Activated B cell treated with CpG ODN at 0.5 μM for 24 hours (primary cell): ENCODE results near the gene CCL4L2. TPM values are rescaled to one million over a fixed set of nuclear protein-coding genes. Genes with fewer than 3 reads are reported as not detected.
"Not testable (repeated sequence)": the region's sequence is repeated elsewhere in the genome, so short reads cannot be mapped to it uniquely, and the experiment has no call there.

Source experiments
- ATAC-seq: fragments of 200-7000 bp; cut with Tn5 transposase; one replicate; pipeline ENCODE4 v1.10.0; 2021; ENCODE audit warnings: low read depth, mild to moderate bottlenecking, moderate library complexity
- CTCF ChIA-PET: fragments of 350-600 bp; sonication (Branson Sonifier 250); formaldehyde crosslinking; loops from one replicate; lab custom pipeline; 2021; ENCODE audit warnings: antibody characterized with exemption; lab: Charles Lee
- POLR2A ChIA-PET: fragments of 350-600 bp; sonication (Branson Sonifier 250); formaldehyde crosslinking; loops from one replicate; lab custom pipeline; 2021; ENCODE audit warnings: antibody characterized with exemption; lab: Charles Lee
- DNase-seq: peaks from one replicate; pipeline ENCODE4 v3.0.0; 2022
- H3K27ac Mint-ChIP-seq: one replicate; pipeline ENCODE4 v1.8.0; 2020; ENCODE audit warnings: mixed read lengths
- H3K27me3 Mint-ChIP-seq: one replicate; pipeline ENCODE4 v1.8.0; 2021; ENCODE audit warnings: mixed read lengths
- H3K36me3 Mint-ChIP-seq: one replicate; pipeline ENCODE4 v1.8.0; 2021; ENCODE audit warnings: low read depth, mixed read lengths
- H3K4me1 Mint-ChIP-seq: one replicate; pipeline ENCODE4 v1.8.0; 2021; ENCODE audit warnings: mixed read lengths
- H3K4me3 Mint-ChIP-seq: one replicate; pipeline ENCODE4 v1.8.0; 2020; ENCODE audit warnings: mild to moderate bottlenecking, mixed read lengths
- H3K9me3 Mint-ChIP-seq: one replicate; pipeline ENCODE4 v1.8.0; 2020; ENCODE audit warnings: mixed read lengths
- CTCF ChIP-seq: fragments of 200-600 bp; IDR thresholded peaks from one replicate; pipeline ENCODE4 v1.8.0; 2022; ENCODE audit warnings: antibody characterized with exemption, mild to moderate bottlenecking
- intact Hi-C: fragments of 100-400 bp; cut with micrococcal nuclease; formaldehyde crosslinking; loops from one replicate; pipeline ENCODE4 v1.15.1; 2024
- total RNA-seq: library from RNA; stranded (reverse); gene quantifications from 2 replicates; pipeline ENCODE4 v1.2.3, GENCODE V29; 2022

The CCL4L2 gene
- total RNA-seq, 1 donor from 2014 or later = 16.3 TPM

GRCh38 chr17:36197387-36197703 is 13.5 kb upstream of the CCL4L2 start:
- Mint-ChIP-seq H3K27ac (no peak overlapping the region), H3K9me3 (no peaks in the 10 kb centered on the region), H3K4me3 (peak overlapping the region; percentile 62), H3K27me3 (peaks cover 6% of the 10 kb centered on the region), H3K4me1 (peaks cover 48% of the 10 kb centered on the region), H3K36me3 (no peaks in the 10 kb centered on the region)
- no peak for TF ChIP-seq CTCF
- intact Hi-C loops = loop anchor here (2.0 to 5.0 kb wide), 2 partner anchors 13 to 105 kb away; partner anchors contain the start of genes CCL3 and CCL4L2
- ChIA-PET CTCF (no interaction called here), POLR2A (interaction anchor here (0.7 to 1.6 kb wide), 7 partner anchors 8 to 292 kb away, joined by 3 to 9 read pairs (median 5); partner anchors contain the start of genes CCL3 and CCL4L2)
- ATAC-seq (no peak), DNase-seq (no peak)

- TF ChIP-seq CTCF = no peak
- H3K27me3 Mint-ChIP-seq = peaks cover 6% of the 10 kb centered on the region
- intact Hi-C loops = loop anchor here (5.0 kb wide), 1 partner anchor 107 kb away; the partner anchor contains the start of gene CCL3
- DNase-seq (no peak), ATAC-seq (peak; percentile 28)
- ChIA-PET POLR2A (no interaction called here), CTCF (no interaction called here)
- peak overlapping the region; percentile 47 for H3K27ac Mint-ChIP-seq
- H3K4me3 Mint-ChIP-seq = peak overlapping the region; percentile 24
- peaks cover 57% of the 10 kb centered on the region for H3K4me1 Mint-ChIP-seq
- H3K36me3 Mint-ChIP-seq = no peaks in the 10 kb centered on the region
- no peaks in the 10 kb centered on the region for H3K9me3 Mint-ChIP-seq
Measured at GRCh38 chr17:36198831-36199465, 11.9 kb upstream of the CCL4L2 start.

GRCh38 chr17:36201102-36201501 is 9.8 kb upstream of the CCL4L2 start:
- H3K27me3 Mint-ChIP-seq, H3K9me3 Mint-ChIP-seq, intact Hi-C loops, H3K36me3 Mint-ChIP-seq, ATAC-seq, H3K27ac Mint-ChIP-seq, CTCF ChIA-PET, H3K4me3 Mint-ChIP-seq, POLR2A ChIA-PET, DNase-seq: not testable (repeated sequence)
- H3K4me1 Mint-ChIP-seq = peaks cover 49% of the 10 kb centered on the region

- peaks cover 49% of the 10 kb centered on the region for H3K4me1 Mint-ChIP-seq
- H3K27me3 Mint-ChIP-seq, CTCF ChIA-PET, ATAC-seq, DNase-seq, H3K36me3 Mint-ChIP-seq, H3K9me3 Mint-ChIP-seq, POLR2A ChIA-PET, H3K27ac Mint-ChIP-seq, H3K4me3 Mint-ChIP-seq, intact Hi-C loops: not testable (repeated sequence)
Measured at GRCh38 chr17:36201506-36201905, 9.4 kb upstream of the CCL4L2 start.

- Mint-ChIP-seq H3K36me3 (no peaks in the 10 kb centered on the region), H3K27me3 (peaks cover 11% of the 10 kb centered on the region), H3K4me3 (no peak overlapping the region), H3K9me3 (no peaks in the 10 kb centered on the region), H3K4me1 (peaks cover 50% of the 10 kb centered on the region), H3K27ac (no peak overlapping the region)
- ChIA-PET CTCF (no interaction called here), POLR2A (no interaction called here)
- intact Hi-C loops = no loop called here
- no peak for ATAC-seq
- DNase-seq = no peak
- no peak for TF ChIP-seq CTCF
Measured at GRCh38 chr17:36203335-36203734, 7.5 kb upstream of the CCL4L2 start.

GRCh38 chr17:36204724-36205500 is 6.0 kb upstream of the CCL4L2 start:
- ATAC-seq = no peak
- Mint-ChIP-seq H3K4me3 (no peak overlapping the region), H3K27ac (no peak overlapping the region), H3K4me1 (peaks cover 41% of the 10 kb centered on the region), H3K27me3 (peaks cover 11% of the 10 kb centered on the region), H3K9me3 (no peaks in the 10 kb centered on the region), H3K36me3 (no peaks in the 10 kb centered on the region)
- ChIA-PET CTCF (no interaction called here), POLR2A (no interaction called here)
- intact Hi-C loops = no loop called here
- no peak for DNase-seq
- no peak for TF ChIP-seq CTCF
